Activated CD4-positive, alpha-beta T cell treated with anti-CD3 and anti-CD28 coated beads, Interleukin-2, amount 10 ng/mL, durations not matched to agents 7 days and 5 days (primary cell): ENCODE data around the gene APH1B. TPM values are rescaled to one million over a fixed set of nuclear protein-coding genes. Genes with fewer than 3 reads are reported as not detected.
A peak's percentile ranks its signal among the peaks of the same experiment; 100 is the strongest.
"Not testable (repeated sequence)": the region's sequence is repeated elsewhere in the genome, so short reads cannot be mapped to it uniquely, and the experiment has no call there.

ENCODE experiments used
- CTCF ChIA-PET: fragments of 350-600 bp; sonication (Branson Sonifier 250); formaldehyde crosslinking; loops from one replicate; lab custom pipeline; 2021; ENCODE audit warnings: antibody characterized with exemption; lab: Charles Lee
- POLR2A ChIA-PET: fragments of 350-600 bp; sonication (Branson Sonifier 250); formaldehyde crosslinking; loops from one replicate; lab custom pipeline; 2021; ENCODE audit warnings: antibody characterized with exemption; lab: Charles Lee
- DNase-seq: peaks from one replicate; pipeline ENCODE4 v3.0.0-alpha.2; 2020
- H3K27ac Mint-ChIP-seq: one replicate; pipeline ENCODE4 v1.8.0; 2021; ENCODE audit warnings: mild to moderate bottlenecking, moderate library complexity, mixed read lengths
- H3K27me3 Mint-ChIP-seq: one replicate; pipeline ENCODE4 v1.8.0; 2021; ENCODE audit warnings: mixed read lengths
- H3K36me3 Mint-ChIP-seq: one replicate; pipeline ENCODE4 v1.8.0; 2021; ENCODE audit warnings: low read depth, mixed read lengths
- H3K4me1 Mint-ChIP-seq: one replicate; pipeline ENCODE4 v1.8.0; 2021; ENCODE audit warnings: mixed read lengths
- H3K4me3 Mint-ChIP-seq: one replicate; pipeline ENCODE4 v1.8.0; 2021; ENCODE audit warnings: mild to moderate bottlenecking, moderate library complexity, mixed read lengths
- H3K9me3 Mint-ChIP-seq: one replicate; pipeline ENCODE4 v1.8.0; 2021; ENCODE audit warnings: mixed read lengths
- total RNA-seq, 2 experiments: library from RNA; stranded (reverse); gene quantifications; one replicate each; pipeline ENCODE4 v1.2.3, GENCODE V29; 2021

APH1B gene
- total RNA-seq = 1 to 10 TPM; 7.3 to 9.1 TPM

DNA sequence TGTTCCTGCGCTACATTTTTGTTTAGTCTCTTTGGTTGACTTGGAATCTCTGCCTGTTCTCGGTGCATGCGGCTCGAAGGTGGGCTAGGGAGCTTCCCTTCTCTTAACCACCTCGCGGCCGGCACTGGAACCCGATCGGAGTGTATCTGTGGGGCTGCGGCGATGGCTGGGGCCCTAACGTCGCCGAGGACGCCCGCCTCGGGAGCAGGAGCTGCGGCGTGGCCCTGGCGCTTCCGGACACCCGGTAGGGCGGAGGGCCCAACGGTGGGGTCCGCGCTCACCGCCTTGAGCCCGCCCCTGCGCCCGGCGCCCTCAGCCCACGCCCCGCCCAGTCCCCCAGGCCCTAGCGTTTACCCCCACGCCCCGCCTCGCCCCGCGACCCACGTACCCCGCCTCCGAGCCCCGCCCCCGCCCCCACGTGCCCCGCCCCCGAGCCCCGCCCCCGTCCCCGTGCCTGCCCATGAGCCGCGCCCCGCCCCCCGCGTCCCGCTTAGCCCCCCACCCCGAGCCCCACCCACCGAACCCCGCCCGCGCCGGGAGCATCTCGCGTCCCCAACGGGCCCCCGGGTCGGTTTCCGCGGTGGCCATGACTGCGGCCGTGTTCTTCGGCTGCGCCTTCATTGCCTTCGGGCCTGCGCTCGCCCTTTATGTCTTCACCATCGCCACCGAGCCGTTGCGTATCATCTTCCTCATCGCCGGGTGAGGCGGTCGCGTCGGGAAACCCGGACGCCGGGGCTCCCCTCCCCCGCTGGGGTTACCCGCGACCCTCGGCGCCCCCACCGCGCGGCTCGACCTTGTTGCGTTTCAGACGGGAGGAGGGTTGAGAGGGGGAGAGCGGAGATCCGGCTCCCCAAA lies at the start of gene APH1B:
APH1B (plus strand) TSS at position 568 of the 855 bp plus-strand sequence; CDS start at position 587, 19 bp downstream.
- peak within 1 kb of the TSS; percentile 77 for H3K4me3 Mint-ChIP-seq
- peaks cover 14% of the 10 kb centered on the region for H3K36me3 Mint-ChIP-seq
- CTCF ChIA-PET = no interaction called here
- H3K9me3 Mint-ChIP-seq = no peaks in the 10 kb centered on the region
- POLR2A ChIA-PET = interaction anchor here (0.6 kb wide), 1 partner anchor 152 kb away, joined by 4 read pairs; no protein-coding TSS in a partner anchor
- peak; percentile 83 for DNase-seq
- no peaks in the 10 kb centered on the region for H3K27me3 Mint-ChIP-seq
- H3K27ac Mint-ChIP-seq = peak within 1 kb of the TSS; percentile 88
- H3K4me1 Mint-ChIP-seq = peaks cover 39% of the 10 kb centered on the region

- Mint-ChIP-seq H3K36me3 (peaks cover 48% of the 10 kb centered on the region), H3K4me3 (no peak overlapping the region), H3K4me1 (peaks cover 59% of the 10 kb centered on the region), H3K9me3 (no peaks in the 10 kb centered on the region), H3K27me3 (no peaks in the 10 kb centered on the region), H3K27ac (peak overlapping the region; percentile 83)
- POLR2A ChIA-PET = no interaction called here
- CTCF ChIA-PET = interaction anchor here (1.2 to 2.7 kb wide), 3 partner anchors 10 to 30 kb away, joined by 3 to 7 read pairs (median 4); no protein-coding TSS in a partner anchor
- DNase-seq = no peak
These were observed 49.7 kb upstream of the APH1B start for GRCh38 chr15:63227689-63228088.

- Mint-ChIP-seq H3K27ac (peak overlapping the region; percentile 82), H3K4me3 (no peak overlapping the region), H3K4me1 (peaks cover 73% of the 10 kb centered on the region), H3K36me3 (peaks cover 43% of the 10 kb centered on the region), H3K9me3 (no peaks in the 10 kb centered on the region), H3K27me3 (no peaks in the 10 kb centered on the region)
- ChIA-PET POLR2A (interaction anchor here (0.5 kb wide), 1 partner anchor 208 kb away, joined by 3 read pairs; no protein-coding TSS in a partner anchor), CTCF (interaction anchor here (0.6 to 3.4 kb wide), 6 partner anchors 9 to 181 kb away, joined by 3 to 9 read pairs (median 4); no protein-coding TSS in a partner anchor)
- DNase-seq = no peak
These were observed 46.2 kb upstream of the APH1B start for GRCh38 chr15:63231206-63231605.

GRCh38 chr15:63231706-63232105 lies 45.7 kb upstream of the APH1B start:
- DNase-seq = no peak
- ChIA-PET POLR2A (no interaction called here), CTCF (interaction anchor here (0.6 to 3.4 kb wide), 6 partner anchors 9 to 181 kb away, joined by 3 to 9 read pairs (median 4); no protein-coding TSS in a partner anchor)
- Mint-ChIP-seq H3K9me3 (no peaks in the 10 kb centered on the region), H3K27me3 (no peaks in the 10 kb centered on the region), H3K4me1 (peaks cover 69% of the 10 kb centered on the region), H3K4me3 (no peak overlapping the region), H3K36me3 (peaks cover 39% of the 10 kb centered on the region), H3K27ac (peak overlapping the region; percentile 82)

DNA sequence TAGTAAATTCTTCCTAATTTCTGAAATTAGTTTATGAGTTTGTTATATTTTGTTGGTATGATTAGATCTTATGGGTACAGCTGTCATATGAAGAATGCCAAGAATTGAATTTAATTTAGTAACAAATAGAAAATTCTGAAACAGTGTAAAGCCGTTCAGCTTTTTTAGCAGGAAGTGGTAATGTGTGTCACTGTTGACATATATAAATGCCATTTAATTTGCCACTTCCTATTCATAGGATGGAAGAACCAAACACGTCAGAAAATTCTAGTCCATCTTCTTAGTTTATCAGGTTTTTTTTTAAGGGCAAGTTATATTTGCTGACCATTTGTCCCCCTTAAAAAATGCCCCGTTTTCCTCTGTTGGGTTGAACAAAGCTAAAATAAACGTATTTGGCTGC lies 45.0 kb upstream of the APH1B start:
- no peak for DNase-seq
- ChIA-PET CTCF (interaction anchor here (0.6 to 3.4 kb wide), 7 partner anchors 10 to 513 kb away, joined by 3 to 13 read pairs (median 5); no protein-coding TSS in a partner anchor), POLR2A (interaction anchor here (0.7 kb wide), 2 partner anchors 19 to 58 kb away, joined by 4 to 12 read pairs; no protein-coding TSS in a partner anchor)
- peak overlapping the region; percentile 82 for H3K27ac Mint-ChIP-seq
- H3K9me3 Mint-ChIP-seq = peaks cover 3% of the 10 kb centered on the region
- peaks cover 68% of the 10 kb centered on the region for H3K4me1 Mint-ChIP-seq
- peak overlapping the region; percentile 19 for H3K4me3 Mint-ChIP-seq
- H3K36me3 Mint-ChIP-seq = peaks cover 41% of the 10 kb centered on the region
- no peaks in the 10 kb centered on the region for H3K27me3 Mint-ChIP-seq

DNA sequence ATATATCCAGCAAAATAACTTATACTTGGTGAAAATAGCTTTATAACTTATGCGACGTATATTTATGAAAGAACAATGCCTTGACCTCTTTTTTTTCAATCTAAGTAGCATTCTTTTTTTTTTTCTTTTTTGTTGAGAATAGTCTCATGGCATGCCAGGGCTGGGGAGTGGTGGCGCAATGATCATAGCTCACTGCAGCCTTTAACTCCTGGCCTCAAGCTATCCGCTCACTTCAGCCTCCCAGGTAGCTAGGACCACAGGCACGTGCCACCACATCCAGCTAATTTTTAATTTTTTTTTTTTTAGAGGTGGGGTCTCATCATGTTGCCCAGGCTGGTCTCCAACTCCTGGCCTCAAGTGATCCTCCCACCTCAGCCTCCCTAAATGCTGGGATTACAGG lies 44.5 kb upstream of the APH1B start:
- ChIA-PET CTCF (interaction anchor here (0.6 to 3.4 kb wide), 6 partner anchors 10 to 513 kb away, joined by 3 to 13 read pairs (median 6); no protein-coding TSS in a partner anchor), POLR2A (interaction anchor here (0.7 kb wide), 3 partner anchors 10 to 57 kb away, joined by 3 to 12 read pairs (median 4); no protein-coding TSS in a partner anchor)

GRCh38 chr15:63233667-63234423 lies 43.6 kb upstream of the APH1B start:
- peaks cover 65% of the 10 kb centered on the region for H3K4me1 Mint-ChIP-seq
- H3K27ac Mint-ChIP-seq = no peak overlapping the region
- DNase-seq = no peak
- ChIA-PET POLR2A (interaction anchor here (0.7 kb wide), 1 partner anchor 10 kb away, joined by 3 read pairs; no protein-coding TSS in a partner anchor), CTCF (interaction anchor here (0.6 to 3.4 kb wide), 5 partner anchors 9 to 38 kb away, joined by 3 to 13 read pairs (median 6); no protein-coding TSS in a partner anchor)
- peaks cover 3% of the 10 kb centered on the region for H3K9me3 Mint-ChIP-seq
- peaks cover 38% of the 10 kb centered on the region for H3K36me3 Mint-ChIP-seq
- no peaks in the 10 kb centered on the region for H3K27me3 Mint-ChIP-seq
- no peak overlapping the region for H3K4me3 Mint-ChIP-seq

More for the DNA sequence above, 44.5 kb upstream of the APH1B start:
- Mint-ChIP-seq H3K36me3 (peaks cover 43% of the 10 kb centered on the region), H3K4me1 (peaks cover 66% of the 10 kb centered on the region), H3K27me3 (no peaks in the 10 kb centered on the region), H3K27ac (peak overlapping the region; percentile 46), H3K4me3 (no peak overlapping the region), H3K9me3 (peaks cover 3% of the 10 kb centered on the region)
- DNase-seq = no peak

DNA sequence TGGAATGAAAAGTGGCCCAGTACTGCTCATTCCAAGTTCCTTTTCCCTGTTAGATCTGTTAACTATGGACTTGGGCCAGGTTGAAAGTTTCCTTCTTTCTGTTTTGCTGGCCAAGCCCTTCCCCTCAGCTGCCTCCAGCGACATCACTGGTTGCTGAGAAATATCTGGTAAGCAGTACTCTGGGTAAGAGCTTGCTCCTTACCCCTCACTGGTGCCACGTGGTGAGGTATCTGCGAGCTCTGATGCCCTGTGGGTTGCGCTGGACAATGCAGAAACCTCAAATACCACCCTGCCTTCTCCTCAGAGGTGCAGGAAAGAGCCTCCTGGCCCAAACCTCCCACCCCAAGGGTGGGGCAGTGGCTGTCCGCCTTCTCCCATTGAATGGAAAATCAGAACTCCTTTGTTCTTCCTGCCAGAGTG lies 42.9 kb upstream of the APH1B start:
- no peak overlapping the region for H3K27ac Mint-ChIP-seq

GRCh38 chr15:63236272-63236671 lies 41.1 kb upstream of the APH1B start:
- ChIA-PET CTCF (interaction anchor here (0.6 kb wide), 1 partner anchor 9 kb away, joined by 3 read pairs; no protein-coding TSS in a partner anchor), POLR2A (no interaction called here)
- H3K27ac Mint-ChIP-seq = no peak overlapping the region
- no peaks in the 10 kb centered on the region for H3K27me3 Mint-ChIP-seq
- no peak overlapping the region for H3K4me3 Mint-ChIP-seq
- H3K36me3 Mint-ChIP-seq = peaks cover 45% of the 10 kb centered on the region
- DNase-seq = no peak
- peaks cover 62% of the 10 kb centered on the region for H3K4me1 Mint-ChIP-seq
- peaks cover 3% of the 10 kb centered on the region for H3K9me3 Mint-ChIP-seq

More for the DNA sequence above, 42.9 kb upstream of the APH1B start:
- H3K4me1 Mint-ChIP-seq = peaks cover 65% of the 10 kb centered on the region
- DNase-seq = no peak
- H3K36me3 Mint-ChIP-seq = peaks cover 40% of the 10 kb centered on the region
- peaks cover 3% of the 10 kb centered on the region for H3K9me3 Mint-ChIP-seq
- ChIA-PET CTCF (interaction anchor here (0.6 to 1.0 kb wide), 3 partner anchors 13 to 860 kb away, joined by 3 read pairs; no protein-coding TSS in a partner anchor), POLR2A (no interaction called here)
- H3K4me3 Mint-ChIP-seq = no peak overlapping the region
- H3K27me3 Mint-ChIP-seq = no peaks in the 10 kb centered on the region

DNA sequence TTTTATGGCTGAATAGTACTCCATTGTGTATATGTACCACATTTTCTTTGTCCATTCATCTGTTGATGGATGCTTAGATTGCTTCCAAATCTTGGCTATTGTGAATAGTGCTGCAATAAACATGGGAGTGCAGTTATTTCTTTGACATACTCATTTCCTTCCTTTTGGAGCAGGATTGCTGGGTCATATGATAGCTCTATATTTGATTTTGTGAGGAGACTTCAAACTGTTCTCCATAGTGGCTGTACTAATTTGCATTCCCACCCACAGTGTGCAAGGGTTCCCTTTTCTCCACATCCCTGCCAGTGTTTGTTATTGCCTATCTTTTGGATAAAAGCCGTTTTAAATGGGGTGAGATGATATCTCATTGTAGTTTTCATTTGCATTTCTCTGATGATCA lies 40.3 kb upstream of the APH1B start:
- H3K4me1 Mint-ChIP-seq = peaks cover 57% of the 10 kb centered on the region
- H3K9me3 Mint-ChIP-seq, DNase-seq, H3K4me3 Mint-ChIP-seq, H3K27ac Mint-ChIP-seq, H3K27me3 Mint-ChIP-seq, POLR2A ChIA-PET: not testable (repeated sequence)
- peaks cover 47% of the 10 kb centered on the region for H3K36me3 Mint-ChIP-seq
- CTCF ChIA-PET = interaction anchor here (1.4 kb wide), 1 partner anchor 13 kb away, joined by 4 read pairs; no protein-coding TSS in a partner anchor

DNA sequence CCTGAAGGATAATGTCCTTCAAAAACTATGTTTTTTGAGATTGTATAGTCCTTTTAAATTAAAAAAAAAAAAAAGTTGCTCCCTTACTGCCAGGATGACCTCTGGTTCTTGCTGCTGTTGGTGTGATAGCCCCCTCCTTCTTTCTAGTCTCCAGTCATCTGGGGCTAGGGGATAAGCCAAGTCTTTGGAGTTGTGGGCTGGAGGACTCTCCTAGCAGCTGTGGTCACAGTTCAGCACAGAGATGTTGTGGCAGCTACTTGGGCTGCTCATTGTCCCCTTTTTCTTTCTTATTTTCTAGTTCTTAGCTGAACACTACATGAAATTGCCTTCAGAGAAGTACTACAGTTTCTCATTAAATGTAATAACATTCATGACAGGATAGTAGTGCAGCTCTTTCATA lies 39.2 kb upstream of the APH1B start:
- CTCF ChIA-PET = interaction anchor here (1.4 to 2.1 kb wide), 2 partner anchors 10 to 12 kb away, joined by 4 to 7 read pairs; no protein-coding TSS in a partner anchor
- Mint-ChIP-seq H3K4me1 (peaks cover 52% of the 10 kb centered on the region), H3K36me3 (peaks cover 54% of the 10 kb centered on the region), H3K27me3 (no peaks in the 10 kb centered on the region), H3K9me3 (peaks cover 3% of the 10 kb centered on the region), H3K27ac (no peak overlapping the region), H3K4me3 (no peak overlapping the region)
- DNase-seq = no peak
- POLR2A ChIA-PET = no interaction called here

GRCh38 chr15:63238796-63239195 lies 38.6 kb upstream of the APH1B start:
- CTCF ChIA-PET = interaction anchor here (0.5 to 2.1 kb wide), 5 partner anchors 9 to 866 kb away, joined by 3 to 7 read pairs (median 4); no protein-coding TSS in a partner anchor
- Mint-ChIP-seq H3K9me3 (peaks cover 5% of the 10 kb centered on the region), H3K27me3 (no peaks in the 10 kb centered on the region), H3K4me1 (peaks cover 51% of the 10 kb centered on the region), H3K4me3 (no peak overlapping the region), H3K36me3 (peaks cover 56% of the 10 kb centered on the region), H3K27ac (peak overlapping the region; percentile 31)
- DNase-seq = no peak
- POLR2A ChIA-PET = interaction anchor here (0.8 to 0.9 kb wide), 2 partner anchors 37 to 81 kb away, joined by 3 read pairs; partner anchors contain the start of gene RPS27L
